Ovary (tissue), 3 donors: ENCODE measurements around the gene ATP13A1.

Experiments used
- POLR2A ChIP-seq: fragments of 450-650 bp; IDR thresholded peaks from one replicate; pipeline ENCODE4 v1.6.1; 2017; ENCODE audit warnings: antibody characterized with exemption, mild to moderate bottlenecking, moderate library complexity
- TF ChIP-seq, protein P1 (sequence below), 3 donors: fragments of 450-650 bp in 2 of 3; fragments of 200-600 bp in 1 of 3; IDR thresholded peaks; one replicate each; pipeline versions ENCODE4 v1.5.1 to v1.8.0; 2016 to 2022; ENCODE audit warnings: antibody characterized with exemption in 3 of 3, mild to moderate bottlenecking in 1 of 3
- donor health status: DM: no; HTN: no; CAD: no.

DNA sequence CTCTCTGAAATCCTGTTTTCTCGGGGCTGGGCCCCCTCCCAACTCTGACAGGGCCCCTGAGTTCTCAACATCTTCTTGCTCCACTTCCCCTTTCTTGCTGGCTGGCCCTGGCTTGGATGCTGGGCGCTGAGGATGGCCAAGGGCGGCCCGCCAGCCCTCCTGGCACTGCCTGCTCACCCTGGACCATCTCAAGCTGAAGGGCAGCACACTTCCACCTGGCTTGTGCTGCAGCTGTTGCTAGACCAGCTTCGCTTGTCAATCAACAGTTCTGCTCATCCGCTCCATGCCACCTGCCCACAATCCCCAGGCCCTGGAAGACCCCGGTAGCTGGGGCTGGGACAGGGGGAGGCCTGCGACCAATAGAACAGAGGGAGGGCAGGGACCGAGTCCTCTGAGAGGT, 13.1 kb downstream of the ATP13A1 start:
- TF ChIP-seq, protein P1, sequence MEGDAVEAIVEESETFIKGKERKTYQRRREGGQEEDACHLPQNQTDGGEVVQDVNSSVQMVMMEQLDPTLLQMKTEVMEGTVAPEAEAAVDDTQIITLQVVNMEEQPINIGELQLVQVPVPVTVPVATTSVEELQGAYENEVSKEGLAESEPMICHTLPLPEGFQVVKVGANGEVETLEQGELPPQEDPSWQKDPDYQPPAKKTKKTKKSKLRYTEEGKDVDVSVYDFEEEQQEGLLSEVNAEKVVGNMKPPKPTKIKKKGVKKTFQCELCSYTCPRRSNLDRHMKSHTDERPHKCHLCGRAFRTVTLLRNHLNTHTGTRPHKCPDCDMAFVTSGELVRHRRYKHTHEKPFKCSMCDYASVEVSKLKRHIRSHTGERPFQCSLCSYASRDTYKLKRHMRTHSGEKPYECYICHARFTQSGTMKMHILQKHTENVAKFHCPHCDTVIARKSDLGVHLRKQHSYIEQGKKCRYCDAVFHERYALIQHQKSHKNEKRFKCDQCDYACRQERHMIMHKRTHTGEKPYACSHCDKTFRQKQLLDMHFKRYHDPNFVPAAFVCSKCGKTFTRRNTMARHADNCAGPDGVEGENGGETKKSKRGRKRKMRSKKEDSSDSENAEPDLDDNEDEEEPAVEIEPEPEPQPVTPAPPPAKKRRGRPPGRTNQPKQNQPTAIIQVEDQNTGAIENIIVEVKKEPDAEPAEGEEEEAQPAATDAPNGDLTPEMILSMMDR (IDR thresholded peaks at IDR 0.05) = no peak
- TF ChIP-seq POLR2A = no peak
